DOHH2 (cell line): Measurements from ENCODE around the gene PDE6D.

Experiments
- H3F3A ChIP-seq: fragments of 200-600 bp; sonication (generic), shearing (Covaris generic); 2 replicates; pipeline ENCODE4 v1.6.0; 2016; ENCODE audit warnings: antibody characterized with exemption, mild to moderate bottlenecking; ENCODE audit not compliant: control insufficient read depth, insufficient read depth
- H3K27ac ChIP-seq: fragments of 200-600 bp; sonication (generic); 2 replicates; pipeline ENCODE4 v1.5.1; 2014; ENCODE audit warnings: low read depth, mild to moderate bottlenecking, low read length, moderate library complexity
- H3K27me3 ChIP-seq: fragments of 200-600 bp; sonication (generic); 2 replicates; pipeline ENCODE4 v1.6.1; 2014; ENCODE audit warnings: mild to moderate bottlenecking, low read length, mixed read lengths; ENCODE audit not compliant: control insufficient read depth
- H3K36me3 ChIP-seq: fragments of 200-600 bp; sonication (generic); 2 replicates; pipeline ENCODE4 v1.6.1; 2014; ENCODE audit warnings: mild to moderate bottlenecking, low read length, moderate library complexity, mixed read lengths; ENCODE audit not compliant: control insufficient read depth
- H3K4me1 ChIP-seq: fragments of 200-600 bp; sonication (generic); 2 replicates; pipeline ENCODE4 v1.6.1; 2014; ENCODE audit warnings: mild to moderate bottlenecking, low read length, mixed read lengths; ENCODE audit not compliant: control insufficient read depth
- H3K4me2 ChIP-seq: fragments of 200-600 bp; sonication (generic); 2 replicates; pipeline ENCODE4 v1.6.0; 2014; ENCODE audit warnings: mild to moderate bottlenecking, low read length, moderate library complexity
- H3K4me3 ChIP-seq: fragments of 200-600 bp; sonication (generic); 2 replicates; pipeline ENCODE4 v1.5.1; 2014; ENCODE audit warnings: mild to moderate bottlenecking, low read length, mixed read lengths
- H3K79me2 ChIP-seq: fragments of 200-600 bp; sonication (generic); 2 replicates; pipeline ENCODE4 v1.6.1; 2014; ENCODE audit warnings: mild to moderate bottlenecking, low read length, mixed read lengths; ENCODE audit not compliant: control insufficient read depth
- H3K9me2 ChIP-seq: fragments of 200-600 bp; sonication (generic); replicated peaks from 2 replicates; pipeline ENCODE4 v1.6.1; 2014; ENCODE audit warnings: mild to moderate bottlenecking, low read length, mixed read lengths; ENCODE audit not compliant: control insufficient read depth
- H3K9me3 ChIP-seq: fragments of 200-600 bp; sonication (generic); 2 replicates; pipeline ENCODE4 v1.6.1; 2014; ENCODE audit warnings: antibody characterized with exemption, low read length, mixed read lengths; ENCODE audit not compliant: control insufficient read depth, insufficient read depth
- H4K20me1 ChIP-seq: fragments of 200-600 bp; sonication (generic); 2 replicates; pipeline ENCODE4 v1.6.0; 2014; ENCODE audit warnings: low read depth, mild to moderate bottlenecking, antibody characterized with exemption, low read length, moderate library complexity; ENCODE audit not compliant: control insufficient read depth, insufficient read depth
- CTCF ChIP-seq: fragments of 200-600 bp; sonication (generic); IDR thresholded peaks from one replicate; pipeline ENCODE4 v1.5.1; 2014; ENCODE audit warnings: antibody characterized with exemption, mild to moderate bottlenecking, low read depth, low read length; ENCODE audit not compliant: poor library complexity, severe bottlenecking
- EZH2phosphoT487 ChIP-seq: fragments of 200-600 bp; sonication (generic); IDR thresholded peaks from 2 replicates; pipeline ENCODE4 v1.6.1; 2017; ENCODE audit warnings: borderline replicate concordance, mild to moderate bottlenecking, antibody characterized with exemption, low read length, moderate library complexity, mixed read lengths

The PDE6D gene

GRCh38 chr2:231691251-231691772, 89.8 kb downstream of the PDE6D start:
- H3K4me2 ChIP-seq: no peak overlapping the region
- no peaks in the 10 kb centered on the region for H3K27me3 ChIP-seq
- peaks cover 47% of the 10 kb centered on the region for H3K4me1 ChIP-seq
- no peaks in the 10 kb centered on the region for H3K9me3 ChIP-seq
- H3K4me3 ChIP-seq: no peak overlapping the region
- peaks cover 8% of the 10 kb centered on the region for H3F3A ChIP-seq
- H3K36me3 ChIP-seq: peaks cover 6% of the 10 kb centered on the region; the same call in 1 of the 2 replicates
- H3K79me2 ChIP-seq: peaks cover 17% of the 10 kb centered on the region
- no peaks in the 10 kb centered on the region for H3K9me2 ChIP-seq
- no peak for TF ChIP-seq EZH2phosphoT487
- no peak for TF ChIP-seq CTCF
- no peaks in the 10 kb centered on the region for H4K20me1 ChIP-seq
- no peak overlapping the region for H3K27ac ChIP-seq

- no peaks in the 10 kb centered on the region for H4K20me1 ChIP-seq
- H3K27ac ChIP-seq: no peak overlapping the region
- TF ChIP-seq CTCF: no peak
- no peaks in the 10 kb centered on the region for H3K9me3 ChIP-seq
- no peak overlapping the region for H3K4me3 ChIP-seq
- peak overlapping the region; percentile 26 for H3K4me2 ChIP-seq
- peaks cover 11% of the 10 kb centered on the region for H3F3A ChIP-seq
- H3K27me3 ChIP-seq: no peaks in the 10 kb centered on the region
- peaks cover 67% of the 10 kb centered on the region for H3K4me1 ChIP-seq
- H3K36me3 ChIP-seq: peaks cover 6% of the 10 kb centered on the region; the same call in 1 of the 2 replicates
- peaks cover 37% of the 10 kb centered on the region for H3K79me2 ChIP-seq
- H3K9me2 ChIP-seq: no peaks in the 10 kb centered on the region
Measured at GRCh38 chr2:231689124-231689893, 91.8 kb downstream of the PDE6D start.

- peaks cover 73% of the 10 kb centered on the region for H3K4me1 ChIP-seq
- no peaks in the 10 kb centered on the region for H3K9me3 ChIP-seq
Measured at GRCh38 chr2:231688719-231689118, 92.4 kb downstream of the PDE6D start.

More at GRCh38 chr2:231688719-231689118, 92.4 kb downstream of the PDE6D start:
- H3K27ac ChIP-seq: no peak overlapping the region
- H4K20me1 ChIP-seq: no peaks in the 10 kb centered on the region
- H3K79me2 ChIP-seq: peaks cover 43% of the 10 kb centered on the region
- no peaks in the 10 kb centered on the region for H3K27me3 ChIP-seq
- H3K36me3 ChIP-seq: peaks cover 6% of the 10 kb centered on the region; the same call in 1 of the 2 replicates
- no peak for TF ChIP-seq EZH2phosphoT487
- no peak for TF ChIP-seq CTCF
- H3K4me3 ChIP-seq: no peak overlapping the region
- H3K4me2 ChIP-seq: no peak overlapping the region
- no peaks in the 10 kb centered on the region for H3K9me2 ChIP-seq
- peaks cover 11% of the 10 kb centered on the region for H3F3A ChIP-seq
